Breast epithelium (tissue), 3 donors: ENCODE results near the gene SETD1A.

Source experiments
- CTCF ChIP-seq, 3 donors: fragments of 450-650 bp; IDR thresholded peaks; one replicate each; pipeline ENCODE4 v1.5.1; 2016 to 2017; ENCODE audit warnings: antibody characterized with exemption in 3 of 3, mild to moderate bottlenecking in 3 of 3, moderate library complexity in 3 of 3
- POLR2A ChIP-seq: fragments of 450-650 bp; IDR thresholded peaks from one replicate; pipeline ENCODE4 v1.6.1; 2016; ENCODE audit warnings: antibody characterized with exemption, mild to moderate bottlenecking, moderate library complexity
- POLR2AphosphoS5 ChIP-seq, 3 donors: sonication (generic); formaldehyde crosslinking; IDR thresholded peaks; one replicate each; pipeline ENCODE4 v1.6.1; 2017; ENCODE audit warnings: antibody characterized with exemption in 3 of 3

- TF ChIP-seq POLR2A (no peak), CTCF (IDR thresholded peaks at IDR 0.05) (peak; percentile 92 to 97 (median 96)), POLR2AphosphoS5 (IDR thresholded peaks at IDR 0.05) (peak; percentile 5 to 59 (median 42))
Observed at GRCh38 chr16:30984669-30985400, 27.3 kb downstream of the SETD1A start, which contains the start of gene HSD3B7.
